ENCODE data around the gene TMEM213. TPM values are rescaled to one million over a fixed set of nuclear protein-coding genes. Genes with fewer than 3 reads are reported as not detected.

TMEM213 gene
- total RNA-seq, 1 experiment from 2014 or later = not detected

DNA sequence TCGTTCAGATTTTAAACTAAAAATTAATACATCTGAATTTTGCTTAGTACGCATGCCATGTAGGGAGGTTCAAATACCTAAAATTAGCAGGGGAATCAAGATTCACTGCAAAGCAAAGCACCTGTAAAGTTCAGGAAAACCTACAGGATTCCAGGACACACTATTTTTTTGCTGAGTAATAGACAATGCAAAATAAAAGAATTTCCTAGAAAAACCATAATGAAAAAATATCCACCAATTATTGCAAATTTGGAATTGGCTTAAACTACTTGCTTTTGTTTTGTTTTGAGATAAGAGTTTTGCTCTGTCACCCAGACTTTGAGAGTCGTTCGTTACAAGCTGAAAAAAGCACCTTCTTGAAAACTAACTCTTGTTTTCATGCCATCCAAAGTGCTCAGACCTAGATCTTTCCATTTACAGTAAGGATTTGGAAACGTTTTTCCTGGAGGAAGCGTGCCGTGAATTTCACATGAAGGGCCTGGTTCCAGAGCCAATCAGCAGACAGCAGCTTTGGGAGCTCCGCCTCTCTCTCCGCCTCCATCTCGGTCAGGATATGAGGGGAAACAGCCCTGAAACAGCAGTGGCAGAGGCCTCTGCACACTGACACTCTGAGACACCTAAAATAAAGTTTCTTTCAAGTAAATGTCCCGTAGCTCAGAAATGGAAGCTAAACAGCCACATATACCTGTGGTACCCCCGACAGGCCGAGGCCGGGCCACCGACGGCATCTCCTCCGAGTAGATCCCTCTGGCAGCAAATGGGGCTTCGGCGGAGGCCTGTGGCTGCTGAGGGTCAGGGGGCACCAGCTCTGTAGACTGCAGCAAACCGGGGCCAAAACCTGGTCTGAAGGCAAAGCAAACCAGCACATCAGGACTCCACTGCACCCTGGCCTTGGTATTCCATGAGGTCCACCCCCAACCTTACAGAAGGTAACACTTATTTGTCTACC lies 46.1 kb downstream of the TMEM213 start:
- H3K4me3 ChIP-seq (ENCODE audit: low read depth in 2 of 2, low read length in 2 of 2) = no peak overlapping the region
- ChIA-PET POLR2A (no interaction called here), CTCF (no interaction called here)
- intact Hi-C loops (cut with micrococcal nuclease; ENCODE audit: unreplicated experiment) (no loop called here), in situ Hi-C loops (cut with HindIII; ENCODE audit: low pct_unique_long_range_greater_than_20kb, low sequenced_read_pairs) (no loop called here)
- no peak for DNase-seq (ENCODE audit: low read depth, low spot score)
- no peak overlapping the region for H3K27ac ChIP-seq (ENCODE audit: low read length)
- no peak for TF ChIP-seq POLR2AphosphoS5 (IDR thresholded peaks at IDR 0.05; ENCODE audit: low read depth, low read length)
- TF ChIP-seq, protein P1, sequence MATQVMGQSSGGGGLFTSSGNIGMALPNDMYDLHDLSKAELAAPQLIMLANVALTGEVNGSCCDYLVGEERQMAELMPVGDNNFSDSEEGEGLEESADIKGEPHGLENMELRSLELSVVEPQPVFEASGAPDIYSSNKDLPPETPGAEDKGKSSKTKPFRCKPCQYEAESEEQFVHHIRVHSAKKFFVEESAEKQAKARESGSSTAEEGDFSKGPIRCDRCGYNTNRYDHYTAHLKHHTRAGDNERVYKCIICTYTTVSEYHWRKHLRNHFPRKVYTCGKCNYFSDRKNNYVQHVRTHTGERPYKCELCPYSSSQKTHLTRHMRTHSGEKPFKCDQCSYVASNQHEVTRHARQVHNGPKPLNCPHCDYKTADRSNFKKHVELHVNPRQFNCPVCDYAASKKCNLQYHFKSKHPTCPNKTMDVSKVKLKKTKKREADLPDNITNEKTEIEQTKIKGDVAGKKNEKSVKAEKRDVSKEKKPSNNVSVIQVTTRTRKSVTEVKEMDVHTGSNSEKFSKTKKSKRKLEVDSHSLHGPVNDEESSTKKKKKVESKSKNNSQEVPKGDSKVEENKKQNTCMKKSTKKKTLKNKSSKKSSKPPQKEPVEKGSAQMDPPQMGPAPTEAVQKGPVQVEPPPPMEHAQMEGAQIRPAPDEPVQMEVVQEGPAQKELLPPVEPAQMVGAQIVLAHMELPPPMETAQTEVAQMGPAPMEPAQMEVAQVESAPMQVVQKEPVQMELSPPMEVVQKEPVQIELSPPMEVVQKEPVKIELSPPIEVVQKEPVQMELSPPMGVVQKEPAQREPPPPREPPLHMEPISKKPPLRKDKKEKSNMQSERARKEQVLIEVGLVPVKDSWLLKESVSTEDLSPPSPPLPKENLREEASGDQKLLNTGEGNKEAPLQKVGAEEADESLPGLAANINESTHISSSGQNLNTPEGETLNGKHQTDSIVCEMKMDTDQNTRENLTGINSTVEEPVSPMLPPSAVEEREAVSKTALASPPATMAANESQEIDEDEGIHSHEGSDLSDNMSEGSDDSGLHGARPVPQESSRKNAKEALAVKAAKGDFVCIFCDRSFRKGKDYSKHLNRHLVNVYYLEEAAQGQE (IDR thresholded peaks at IDR 0.05; ENCODE audit: insufficient read depth in 1 of 2, low read depth in 2 of 2, low read length in 1 of 2) = no peak
- TF ChIP-seq SIN3A (IDR thresholded peaks at IDR 0.05; ENCODE audit: borderline replicate concordance, insufficient read depth, low read depth, low read length) = no peak
- no peak for TF ChIP-seq TCF7L2 (IDR thresholded peaks at IDR 0.05; ENCODE audit: low read depth, low read length)
- TF ChIP-seq, protein P2, sequence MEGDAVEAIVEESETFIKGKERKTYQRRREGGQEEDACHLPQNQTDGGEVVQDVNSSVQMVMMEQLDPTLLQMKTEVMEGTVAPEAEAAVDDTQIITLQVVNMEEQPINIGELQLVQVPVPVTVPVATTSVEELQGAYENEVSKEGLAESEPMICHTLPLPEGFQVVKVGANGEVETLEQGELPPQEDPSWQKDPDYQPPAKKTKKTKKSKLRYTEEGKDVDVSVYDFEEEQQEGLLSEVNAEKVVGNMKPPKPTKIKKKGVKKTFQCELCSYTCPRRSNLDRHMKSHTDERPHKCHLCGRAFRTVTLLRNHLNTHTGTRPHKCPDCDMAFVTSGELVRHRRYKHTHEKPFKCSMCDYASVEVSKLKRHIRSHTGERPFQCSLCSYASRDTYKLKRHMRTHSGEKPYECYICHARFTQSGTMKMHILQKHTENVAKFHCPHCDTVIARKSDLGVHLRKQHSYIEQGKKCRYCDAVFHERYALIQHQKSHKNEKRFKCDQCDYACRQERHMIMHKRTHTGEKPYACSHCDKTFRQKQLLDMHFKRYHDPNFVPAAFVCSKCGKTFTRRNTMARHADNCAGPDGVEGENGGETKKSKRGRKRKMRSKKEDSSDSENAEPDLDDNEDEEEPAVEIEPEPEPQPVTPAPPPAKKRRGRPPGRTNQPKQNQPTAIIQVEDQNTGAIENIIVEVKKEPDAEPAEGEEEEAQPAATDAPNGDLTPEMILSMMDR (IDR thresholded peaks at IDR 0.05) = no peak
- no TSS peak for BruUV-seq (replicated peaks)
- no peak for ATAC-seq
- no peaks in the 10 kb centered on the region for H3K27me3 ChIP-seq (ENCODE audit: control insufficient read depth, insufficient read depth, low read length)
- no peaks in the 10 kb centered on the region; the same call in 1 of the 2 replicates for H3K36me3 ChIP-seq (ENCODE audit: control insufficient read depth, insufficient read depth, low read length)
- no peaks in the 10 kb centered on the region for H3K4me1 ChIP-seq (ENCODE audit: control insufficient read depth, insufficient read depth, low read length)
- no peaks in the 10 kb centered on the region for H3K9me3 ChIP-seq (ENCODE audit: control insufficient read depth, insufficient read depth, low read depth, low read length)

DNA sequence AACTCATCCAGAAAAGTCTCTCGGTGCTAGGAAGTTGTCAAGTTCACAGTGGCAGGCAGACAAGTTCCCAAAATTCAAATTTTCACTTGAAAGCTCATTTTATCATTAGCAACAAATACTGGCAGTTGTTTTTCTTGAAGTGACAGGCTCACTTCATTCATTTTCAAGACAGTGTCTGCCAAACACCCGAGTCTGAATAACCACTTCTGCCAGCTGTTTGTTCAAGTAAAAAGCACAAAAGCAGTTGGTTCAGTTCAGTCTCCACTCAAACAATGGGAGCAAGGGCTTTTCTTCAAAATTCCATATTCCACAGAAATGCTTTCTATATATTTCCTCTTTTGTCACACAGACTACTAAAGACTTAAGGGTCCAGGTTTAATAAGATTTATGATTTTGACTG lies 47.9 kb downstream of the TMEM213 start:
- Histone ChIP-seq H3K27ac (ENCODE audit: low read length) (no peak overlapping the region), H3K4me3 (ENCODE audit: low read depth in 2 of 2, low read length in 2 of 2) (no peak overlapping the region), H3K36me3 (ENCODE audit: control insufficient read depth, insufficient read depth, low read length) (no peaks in the 10 kb centered on the region; the same call in 1 of the 2 replicates), H3K9me3 (ENCODE audit: control insufficient read depth, insufficient read depth, low read depth, low read length) (no peaks in the 10 kb centered on the region), H3K27me3 (ENCODE audit: control insufficient read depth, insufficient read depth, low read length) (no peaks in the 10 kb centered on the region), H3K4me1 (ENCODE audit: control insufficient read depth, insufficient read depth, low read length) (no peaks in the 10 kb centered on the region)
- no peak for TF ChIP-seq POLR2AphosphoS5 (IDR thresholded peaks at IDR 0.05; ENCODE audit: low read depth, low read length)
- TF ChIP-seq, protein P1 (IDR thresholded peaks at IDR 0.05; ENCODE audit: insufficient read depth in 1 of 2, low read depth in 2 of 2, low read length in 1 of 2) = no peak
- no peak for TF ChIP-seq SIN3A (IDR thresholded peaks at IDR 0.05; ENCODE audit: borderline replicate concordance, insufficient read depth, low read depth, low read length)
- TF ChIP-seq TCF7L2 (IDR thresholded peaks at IDR 0.05; ENCODE audit: low read depth, low read length) = no peak
- TF ChIP-seq, protein P2 (IDR thresholded peaks at IDR 0.05) = no peak
- intact Hi-C loops (cut with micrococcal nuclease; ENCODE audit: unreplicated experiment) (no loop called here), in situ Hi-C loops (cut with HindIII; ENCODE audit: low pct_unique_long_range_greater_than_20kb, low sequenced_read_pairs) (no loop called here)
- ATAC-seq = no peak
- CTCF ChIA-PET = no interaction called here
- BruUV-seq (replicated peaks) = no TSS peak
- POLR2A ChIA-PET = no interaction called here
- DNase-seq (ENCODE audit: low read depth, low spot score) = no peak
